ENCODE data around the gene ODAD2. TPM values are rescaled to one million over a fixed set of nuclear protein-coding genes. Genes with fewer than 3 reads are reported as not detected.
"Not testable (repeated sequence)": the region's sequence is repeated elsewhere in the genome, so short reads cannot be mapped to it uniquely, and the experiment has no call there.

ODAD2 gene
- total and polyA plus RNA-seq, 2 donors (not counting 1 experiment from before 2014, with no cell fraction given): 0.12 to 1.3 TPM

DNA sequence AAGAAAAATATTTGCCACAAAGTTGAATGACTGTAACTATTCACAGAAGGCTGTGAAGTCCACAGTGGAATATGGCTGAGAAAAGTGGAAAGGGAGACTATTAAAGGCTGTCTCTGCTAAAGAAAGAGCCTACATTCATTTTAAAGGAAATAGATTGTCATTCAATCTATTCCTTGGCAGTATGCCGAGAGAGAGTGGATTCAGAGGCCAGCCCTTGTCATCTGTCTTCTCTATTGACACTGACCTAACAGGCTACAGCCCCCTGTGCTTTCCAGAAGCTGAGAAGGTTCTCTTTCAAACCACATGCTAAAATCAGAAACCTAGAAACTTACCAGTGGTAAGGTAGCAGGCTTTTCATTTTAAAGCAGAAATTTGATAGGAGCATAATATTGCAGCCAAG is 12.1 kb downstream of the ODAD2 start:
- Histone ChIP-seq H2AFZ (ENCODE audit: low read length) (no peak overlapping the region), H3K27me3 (ENCODE audit: control insufficient read depth, insufficient read depth, low read length) (no peaks in the 10 kb centered on the region), H3K9ac (ENCODE audit: insufficient read depth, low read length) (no peak overlapping the region), H3K27ac (ENCODE audit: insufficient read depth, low read length) (no peak overlapping the region), H3K4me3 (replicated peaks in 1 of 4; ENCODE audit: control extremely low read depth in 1 of 4, insufficient read depth in 1 of 4, low read depth in 3 of 4, low read length in 4 of 4) (no peak overlapping the region), H3K4me2 (ENCODE audit: extremely low read depth, insufficient read depth, low read length) (no peak overlapping the region), H3K4me1 (ENCODE audit: control insufficient read depth, extremely low read depth, insufficient read depth, low read length) (no peaks in the 10 kb centered on the region), H3K36me3 (ENCODE audit: control insufficient read depth, insufficient read depth, low read length) (no peaks in the 10 kb centered on the region), H3K9me3 (ENCODE audit: control insufficient read depth, insufficient read depth, low read depth, low read length) (no peaks in the 10 kb centered on the region), H3K79me2 (ENCODE audit: control insufficient read depth, insufficient read depth, low read length) (no peaks in the 10 kb centered on the region), H4K20me1 (ENCODE audit: control insufficient read depth, extremely low read depth, insufficient read depth, low read length) (no peaks in the 10 kb centered on the region)
- TF ChIP-seq, protein P1, sequence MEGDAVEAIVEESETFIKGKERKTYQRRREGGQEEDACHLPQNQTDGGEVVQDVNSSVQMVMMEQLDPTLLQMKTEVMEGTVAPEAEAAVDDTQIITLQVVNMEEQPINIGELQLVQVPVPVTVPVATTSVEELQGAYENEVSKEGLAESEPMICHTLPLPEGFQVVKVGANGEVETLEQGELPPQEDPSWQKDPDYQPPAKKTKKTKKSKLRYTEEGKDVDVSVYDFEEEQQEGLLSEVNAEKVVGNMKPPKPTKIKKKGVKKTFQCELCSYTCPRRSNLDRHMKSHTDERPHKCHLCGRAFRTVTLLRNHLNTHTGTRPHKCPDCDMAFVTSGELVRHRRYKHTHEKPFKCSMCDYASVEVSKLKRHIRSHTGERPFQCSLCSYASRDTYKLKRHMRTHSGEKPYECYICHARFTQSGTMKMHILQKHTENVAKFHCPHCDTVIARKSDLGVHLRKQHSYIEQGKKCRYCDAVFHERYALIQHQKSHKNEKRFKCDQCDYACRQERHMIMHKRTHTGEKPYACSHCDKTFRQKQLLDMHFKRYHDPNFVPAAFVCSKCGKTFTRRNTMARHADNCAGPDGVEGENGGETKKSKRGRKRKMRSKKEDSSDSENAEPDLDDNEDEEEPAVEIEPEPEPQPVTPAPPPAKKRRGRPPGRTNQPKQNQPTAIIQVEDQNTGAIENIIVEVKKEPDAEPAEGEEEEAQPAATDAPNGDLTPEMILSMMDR (conservative IDR thresholded peaks at IDR 0.05 in 1 of 2, IDR thresholded peaks at IDR 0.05 in 1 of 2; ENCODE audit: low read depth in 1 of 2, low read length in 2 of 2): no peak
- TF ChIP-seq EZH2 (IDR thresholded peaks at IDR 0.05; ENCODE audit: low read length, missing control alignments): no peak
- DNase-seq (ENCODE audit: low read depth in 2 of 2): no peak

DNA sequence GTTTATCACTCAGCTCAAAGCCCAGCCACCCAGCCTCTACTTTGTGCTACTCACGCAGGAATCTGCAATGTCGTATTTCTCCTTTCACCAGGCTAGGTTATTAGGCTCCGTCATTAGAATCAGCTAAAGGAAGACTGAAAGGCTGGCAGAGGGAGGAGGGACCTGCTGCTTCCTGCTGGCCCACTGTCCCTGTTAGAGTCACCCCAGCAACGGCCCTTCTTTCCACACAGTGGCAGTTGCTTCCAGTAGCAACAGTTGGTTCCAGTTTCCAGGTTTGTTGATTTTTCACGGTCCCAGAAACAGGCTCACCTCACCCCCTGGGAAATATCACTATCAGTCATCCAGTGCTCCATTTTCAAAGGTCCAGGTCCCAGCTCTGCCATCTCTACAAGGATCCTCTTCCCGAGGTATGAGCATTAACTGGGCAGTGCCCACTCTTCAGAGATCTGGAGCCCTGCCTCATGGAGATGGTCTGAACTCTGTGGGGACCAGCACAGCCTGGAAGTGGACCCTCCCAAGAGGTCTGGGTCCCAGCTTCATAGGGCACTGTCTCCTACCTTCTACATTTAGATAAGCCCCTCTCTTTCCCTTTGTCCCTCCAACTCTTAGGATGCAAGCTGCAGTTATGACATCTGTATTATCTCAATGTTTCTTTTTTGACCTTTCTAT is 15.9 kb downstream of the ODAD2 start:
- H2AFZ ChIP-seq (ENCODE audit: low read length): no peak overlapping the region

DNA sequence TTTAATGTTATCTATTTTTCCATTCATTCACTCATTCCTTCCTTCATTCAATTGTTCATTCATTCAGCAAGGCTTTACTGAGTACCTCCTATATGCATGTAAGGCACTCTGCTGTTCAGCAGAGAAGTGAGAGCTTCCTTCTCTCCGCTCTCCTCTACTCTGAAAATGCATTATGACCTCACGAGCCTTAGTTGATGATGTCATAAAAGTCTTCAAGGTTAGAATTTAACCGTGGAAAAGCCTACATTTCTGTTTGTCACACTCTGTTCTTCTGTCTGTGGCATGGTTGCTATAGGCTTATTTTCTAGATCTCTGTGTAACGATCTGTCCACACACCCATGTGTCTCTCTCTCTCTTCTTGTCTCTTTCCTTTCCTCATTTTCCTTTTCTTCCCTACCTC is 17.1 kb downstream of the ODAD2 start:
- TF ChIP-seq, protein P1 (conservative IDR thresholded peaks at IDR 0.05 in 1 of 2, IDR thresholded peaks at IDR 0.05 in 1 of 2; ENCODE audit: low read depth in 1 of 2, low read length in 2 of 2): no peak
- no peak for TF ChIP-seq EZH2 (IDR thresholded peaks at IDR 0.05; ENCODE audit: low read length, missing control alignments)
- no peak overlapping the region for H3K27ac ChIP-seq (ENCODE audit: insufficient read depth, low read length)
- DNase-seq (ENCODE audit: low read depth in 2 of 2): no peak
- no peaks in the 10 kb centered on the region for H4K20me1 ChIP-seq (ENCODE audit: control insufficient read depth, extremely low read depth, insufficient read depth, low read length)
- no peak overlapping the region for H3K4me2 ChIP-seq (ENCODE audit: extremely low read depth, insufficient read depth, low read length)
- H3K79me2 ChIP-seq (ENCODE audit: control insufficient read depth, insufficient read depth, low read length): no peaks in the 10 kb centered on the region
- no peaks in the 10 kb centered on the region for H3K9me3 ChIP-seq (ENCODE audit: control insufficient read depth, insufficient read depth, low read depth, low read length)
- no peaks in the 10 kb centered on the region for H3K27me3 ChIP-seq (ENCODE audit: control insufficient read depth, insufficient read depth, low read length)
- H2AFZ ChIP-seq (ENCODE audit: low read length): no peak overlapping the region
- no peaks in the 10 kb centered on the region for H3K4me1 ChIP-seq (ENCODE audit: control insufficient read depth, extremely low read depth, insufficient read depth, low read length)
- no peaks in the 10 kb centered on the region for H3K36me3 ChIP-seq (ENCODE audit: control insufficient read depth, insufficient read depth, low read length)
- H3K9ac ChIP-seq (ENCODE audit: insufficient read depth, low read length): no peak overlapping the region
- H3K4me3 ChIP-seq (replicated peaks in 1 of 4; ENCODE audit: control extremely low read depth in 1 of 4, insufficient read depth in 1 of 4, low read depth in 3 of 4, low read length in 4 of 4): no peak overlapping the region

More for the DNA sequence above, 15.9 kb downstream of the ODAD2 start:
- no peak for DNase-seq (ENCODE audit: low read depth in 2 of 2)
- Histone ChIP-seq H4K20me1 (ENCODE audit: control insufficient read depth, extremely low read depth, insufficient read depth, low read length) (no peaks in the 10 kb centered on the region), H3K79me2 (ENCODE audit: control insufficient read depth, insufficient read depth, low read length) (no peaks in the 10 kb centered on the region), H3K4me1 (ENCODE audit: control insufficient read depth, extremely low read depth, insufficient read depth, low read length) (no peaks in the 10 kb centered on the region), H3K4me2 (ENCODE audit: extremely low read depth, insufficient read depth, low read length) (no peak overlapping the region), H3K4me3 (replicated peaks in 1 of 4; ENCODE audit: control extremely low read depth in 1 of 4, insufficient read depth in 1 of 4, low read depth in 3 of 4, low read length in 4 of 4) (no peak overlapping the region), H3K9ac (ENCODE audit: insufficient read depth, low read length) (no peak overlapping the region), H3K9me3 (ENCODE audit: control insufficient read depth, insufficient read depth, low read depth, low read length) (no peaks in the 10 kb centered on the region), H3K27me3 (ENCODE audit: control insufficient read depth, insufficient read depth, low read length) (no peaks in the 10 kb centered on the region), H3K36me3 (ENCODE audit: control insufficient read depth, insufficient read depth, low read length) (no peaks in the 10 kb centered on the region), H3K27ac (ENCODE audit: insufficient read depth, low read length) (no peak overlapping the region)
- TF ChIP-seq, protein P1 (conservative IDR thresholded peaks at IDR 0.05 in 1 of 2, IDR thresholded peaks at IDR 0.05 in 1 of 2; ENCODE audit: low read depth in 1 of 2, low read length in 2 of 2): no peak
- TF ChIP-seq EZH2 (IDR thresholded peaks at IDR 0.05; ENCODE audit: low read length, missing control alignments): no peak

DNA sequence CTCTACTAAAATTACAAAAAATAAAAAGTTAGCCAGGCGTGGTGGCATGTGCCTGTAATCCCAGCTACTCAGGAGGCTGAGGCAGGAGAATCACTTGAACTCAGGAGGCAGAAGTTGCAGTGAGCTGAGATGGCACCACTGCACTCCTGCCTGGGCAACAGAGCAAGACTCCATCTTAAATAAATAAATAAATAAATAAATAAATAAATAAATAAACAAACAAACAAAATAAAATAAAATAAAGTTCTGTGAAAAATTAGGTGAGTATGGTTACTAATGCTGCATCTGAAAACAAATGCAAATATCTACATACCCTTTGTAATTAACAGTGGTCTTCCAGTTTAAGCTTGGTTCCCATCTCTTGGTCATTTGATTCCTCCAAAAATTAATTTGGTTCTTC is 28.1 kb downstream of the ODAD2 start:
- not testable (repeated sequence) for H3K4me3 ChIP-seq (replicated peaks in 1 of 4; ENCODE audit: control extremely low read depth in 1 of 4, insufficient read depth in 1 of 4, low read depth in 3 of 4, low read length in 4 of 4); H3K4me2 ChIP-seq (ENCODE audit: extremely low read depth, insufficient read depth, low read length); H4K20me1 ChIP-seq (ENCODE audit: control insufficient read depth, extremely low read depth, insufficient read depth, low read length); H3K4me1 ChIP-seq (ENCODE audit: control insufficient read depth, extremely low read depth, insufficient read depth, low read length); H3K36me3 ChIP-seq (ENCODE audit: control insufficient read depth, insufficient read depth, low read length); DNase-seq (ENCODE audit: low read depth in 2 of 2); H3K9me3 ChIP-seq (ENCODE audit: control insufficient read depth, insufficient read depth, low read depth, low read length); H3K79me2 ChIP-seq (ENCODE audit: control insufficient read depth, insufficient read depth, low read length); H3K27me3 ChIP-seq (ENCODE audit: control insufficient read depth, insufficient read depth, low read length); H2AFZ ChIP-seq (ENCODE audit: low read length); H3K27ac ChIP-seq (ENCODE audit: insufficient read depth, low read length); H3K9ac ChIP-seq (ENCODE audit: insufficient read depth, low read length)

DNA sequence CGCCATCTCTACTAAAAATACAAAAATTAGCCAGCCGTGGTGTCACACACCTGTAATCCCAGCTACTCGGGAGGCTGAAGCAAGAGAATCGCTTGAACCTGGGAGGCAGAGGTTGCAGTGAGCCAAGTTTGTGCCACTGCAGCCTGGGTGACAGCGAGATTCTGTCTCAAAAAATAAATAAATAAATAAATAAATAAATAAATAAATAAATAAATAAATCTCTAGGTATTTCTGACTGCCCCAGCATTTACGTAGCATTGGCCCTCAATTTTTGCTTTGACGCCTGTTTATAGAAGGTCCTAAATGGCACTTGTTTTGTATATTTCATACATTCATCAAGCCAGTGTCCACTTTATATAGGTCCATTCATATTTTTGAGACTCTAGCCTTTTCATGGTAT is 28.9 kb downstream of the ODAD2 start:
- not testable (repeated sequence) for H3K4me1 ChIP-seq (ENCODE audit: control insufficient read depth, extremely low read depth, insufficient read depth, low read length); H3K27me3 ChIP-seq (ENCODE audit: control insufficient read depth, insufficient read depth, low read length); DNase-seq (ENCODE audit: low read depth in 2 of 2); H2AFZ ChIP-seq (ENCODE audit: low read length); H3K9me3 ChIP-seq (ENCODE audit: control insufficient read depth, insufficient read depth, low read depth, low read length); H3K4me2 ChIP-seq (ENCODE audit: extremely low read depth, insufficient read depth, low read length); H3K9ac ChIP-seq (ENCODE audit: insufficient read depth, low read length); H3K36me3 ChIP-seq (ENCODE audit: control insufficient read depth, insufficient read depth, low read length); H4K20me1 ChIP-seq (ENCODE audit: control insufficient read depth, extremely low read depth, insufficient read depth, low read length); H3K4me3 ChIP-seq (replicated peaks in 1 of 4; ENCODE audit: control extremely low read depth in 1 of 4, insufficient read depth in 1 of 4, low read depth in 3 of 4, low read length in 4 of 4); H3K79me2 ChIP-seq (ENCODE audit: control insufficient read depth, insufficient read depth, low read length); H3K27ac ChIP-seq (ENCODE audit: insufficient read depth, low read length)
